Peyer's patch (tissue), 4 donors: ENCODE measurements around the gene HELZ. TPM values are rescaled to one million over a fixed set of nuclear protein-coding genes. Genes with fewer than 3 reads are reported as not detected.

Source experiments
- DNase-seq, 3 donors: peaks; one replicate each; pipeline ENCODE4 v3.0.0-alpha.2; 2017 to 2019
- H3K27ac ChIP-seq, 4 donors: fragments of 200-600 bp; sonication (generic); one replicate each; pipeline ENCODE4 v1.5.1; 2016 to 2019
- H3K27me3 ChIP-seq, 2 donors: fragments of 200-600 bp; sonication (generic); one replicate each; pipeline ENCODE4 v1.5.1; 2019
- H3K36me3 ChIP-seq, 3 donors: fragments of 200-600 bp; sonication (generic); one replicate each; pipeline ENCODE4 v1.5.1; 2016 to 2019
- H3K4me1 ChIP-seq, 4 donors: fragments of 200-600 bp; sonication (generic); one replicate each; pipeline ENCODE4 v1.5.1; 2016 to 2019
- H3K4me3 ChIP-seq, 4 donors: fragments of 200-600 bp; sonication (generic); 1 replicate in 3 of 4; 2 replicates in 1 of 4; pipeline ENCODE4 v1.5.1; 2016 to 2019; ENCODE audit warnings: mild to moderate bottlenecking in 1 of 4
- H3K9me3 ChIP-seq, 4 donors: fragments of 200-600 bp; sonication (generic); one replicate each; pipeline ENCODE4 v1.5.1; 2016 to 2019; ENCODE audit warnings: mild to moderate bottlenecking in 1 of 4
- CTCF ChIP-seq, 6 experiments: fragments of 450-650 bp in 4 of 6; fragments of 200-600 bp in 2 of 6; sonication (generic) in 1 of 6; IDR thresholded peaks; one replicate each; pipeline ENCODE4 v1.5.1; 2017 to 2019; ENCODE audit warnings: antibody characterized with exemption in 6 of 6, mild to moderate bottlenecking in 3 of 6, moderate library complexity in 1 of 6
- POLR2A ChIP-seq, 2 donors: fragments of 450-650 bp; IDR thresholded peaks; one replicate each; pipeline ENCODE4 v1.5.1; 2017; ENCODE audit warnings: antibody characterized with exemption in 2 of 2, mild to moderate bottlenecking in 2 of 2, moderate library complexity in 2 of 2
- total RNA-seq, 4 donors: library from RNA; depleted of rRNA; stranded (reverse); fragments of >200 nt; gene quantifications; one replicate each; pipeline ENCODE4 v1.1.0, GENCODE V29; 2016

The HELZ gene
- total RNA-seq, 4 donors from 2014 or later, result 37.1 to 124 (median 58.8) TPM

- no peaks in the 10 kb centered on the region for H3K27me3 ChIP-seq
- H3K27ac ChIP-seq, result no peak overlapping the region
- H3K9me3 ChIP-seq, result no peaks in the 10 kb centered on the region
- H3K4me1 ChIP-seq, result no peaks in the 10 kb centered on the region
- H3K36me3 ChIP-seq, result peaks cover 0 to 11% (median 0%) of the 10 kb centered on the region in 3 donors
- no peak for TF ChIP-seq POLR2A (IDR thresholded peaks at IDR 0.05)
- no peak for TF ChIP-seq CTCF (IDR thresholded peaks at IDR 0.05)
- H3K4me3 ChIP-seq, result no peak overlapping the region
- no peak for DNase-seq
Measured at GRCh38 chr17:67194134-67194533, 50.9 kb downstream of the HELZ start.

- Histone ChIP-seq H3K4me3 (no peak overlapping the region), H3K36me3 (peaks cover 0 to 20% (median 0%) of the 10 kb centered on the region in 3 donors), H3K27ac (no peak overlapping the region), H3K27me3 (no peaks in the 10 kb centered on the region), H3K9me3 (no peaks in the 10 kb centered on the region), H3K4me1 (no peaks in the 10 kb centered on the region)
- no peak for TF ChIP-seq POLR2A (IDR thresholded peaks at IDR 0.05)
- TF ChIP-seq CTCF (IDR thresholded peaks at IDR 0.05), result no peak
- DNase-seq, result no peak
Measured at GRCh38 chr17:67187927-67188326, 57.1 kb downstream of the HELZ start.

GRCh38 chr17:67186782-67187181 is 58.2 kb downstream of the HELZ start:
- Histone ChIP-seq H3K27me3 (no peaks in the 10 kb centered on the region), H3K4me3 (no peak overlapping the region), H3K36me3 (peaks cover 0 to 27% (median 0%) of the 10 kb centered on the region in 3 donors), H3K9me3 (no peaks in the 10 kb centered on the region), H3K27ac (no peak overlapping the region), H3K4me1 (no peaks in the 10 kb centered on the region)
- TF ChIP-seq CTCF (IDR thresholded peaks at IDR 0.05), result no peak
- TF ChIP-seq POLR2A (IDR thresholded peaks at IDR 0.05), result no peak
- DNase-seq, result no peak

GRCh38 chr17:67183531-67183930 is 61.5 kb downstream of the HELZ start:
- no peak for TF ChIP-seq POLR2A (IDR thresholded peaks at IDR 0.05)
- no peak for TF ChIP-seq CTCF (IDR thresholded peaks at IDR 0.05)
- Histone ChIP-seq H3K36me3 (peaks cover 0 to 25% (median 0%) of the 10 kb centered on the region in 3 donors), H3K9me3 (no peaks in the 10 kb centered on the region), H3K27me3 (no peaks in the 10 kb centered on the region), H3K27ac (no peak overlapping the region), H3K4me3 (no peak overlapping the region), H3K4me1 (no peaks in the 10 kb centered on the region)
- no peak for DNase-seq

- no peaks in the 10 kb centered on the region for H3K4me1 ChIP-seq
- H3K27me3 ChIP-seq, result no peaks in the 10 kb centered on the region
- H3K27ac ChIP-seq, result no peak overlapping the region
- no peak for TF ChIP-seq POLR2A (IDR thresholded peaks at IDR 0.05)
- no peak for TF ChIP-seq CTCF (IDR thresholded peaks at IDR 0.05)
- DNase-seq, result no peak
- no peaks in the 10 kb centered on the region for H3K9me3 ChIP-seq
- no peak overlapping the region for H3K4me3 ChIP-seq
- peaks cover 0 to 24% (median 0%) of the 10 kb centered on the region in 3 donors for H3K36me3 ChIP-seq
Measured at GRCh38 chr17:67181825-67182224, 63.2 kb downstream of the HELZ start.

GRCh38 chr17:67180275-67180674 is 64.7 kb downstream of the HELZ start:
- H3K36me3 ChIP-seq, result peaks cover 0 to 38% (median 0%) of the 10 kb centered on the region in 3 donors
- no peak for DNase-seq
- H3K4me3 ChIP-seq, result no peak overlapping the region
- no peak overlapping the region for H3K27ac ChIP-seq
- no peaks in the 10 kb centered on the region for H3K4me1 ChIP-seq
- H3K27me3 ChIP-seq, result no peaks in the 10 kb centered on the region
- TF ChIP-seq POLR2A (IDR thresholded peaks at IDR 0.05) (no peak), CTCF (IDR thresholded peaks at IDR 0.05) (no peak)
- H3K9me3 ChIP-seq, result no peaks in the 10 kb centered on the region
